ENCODE measurements around the gene KCNT1.

KCNT1 gene

DNA sequence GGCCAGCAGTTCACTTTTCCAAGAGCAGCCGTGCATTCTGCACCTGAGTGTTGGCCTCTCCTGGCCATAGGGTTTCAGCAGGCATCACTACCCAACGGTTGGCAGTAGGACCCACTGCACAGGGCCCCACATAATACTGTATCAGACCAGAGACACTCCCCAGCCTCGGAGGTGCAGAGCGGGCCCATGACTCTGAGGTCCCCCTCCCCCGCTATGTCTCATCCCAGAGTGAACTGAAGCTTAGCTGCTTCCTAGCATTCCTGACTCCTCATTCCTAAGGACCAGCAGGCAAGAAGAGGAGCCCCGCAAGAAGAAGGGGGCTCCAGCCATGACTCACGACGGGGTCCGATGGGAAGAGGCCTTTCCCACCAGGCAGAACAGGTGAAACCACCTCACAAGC lies 138.1 kb downstream of the KCNT1 start:
- no peak for DNase-seq (ENCODE audit: low spot score)
- in situ Hi-C loops (cut with MboI; ENCODE audit: low sequenced_read_pairs, unreplicated experiment): no loop called here
- TF ChIP-seq, protein P1, sequence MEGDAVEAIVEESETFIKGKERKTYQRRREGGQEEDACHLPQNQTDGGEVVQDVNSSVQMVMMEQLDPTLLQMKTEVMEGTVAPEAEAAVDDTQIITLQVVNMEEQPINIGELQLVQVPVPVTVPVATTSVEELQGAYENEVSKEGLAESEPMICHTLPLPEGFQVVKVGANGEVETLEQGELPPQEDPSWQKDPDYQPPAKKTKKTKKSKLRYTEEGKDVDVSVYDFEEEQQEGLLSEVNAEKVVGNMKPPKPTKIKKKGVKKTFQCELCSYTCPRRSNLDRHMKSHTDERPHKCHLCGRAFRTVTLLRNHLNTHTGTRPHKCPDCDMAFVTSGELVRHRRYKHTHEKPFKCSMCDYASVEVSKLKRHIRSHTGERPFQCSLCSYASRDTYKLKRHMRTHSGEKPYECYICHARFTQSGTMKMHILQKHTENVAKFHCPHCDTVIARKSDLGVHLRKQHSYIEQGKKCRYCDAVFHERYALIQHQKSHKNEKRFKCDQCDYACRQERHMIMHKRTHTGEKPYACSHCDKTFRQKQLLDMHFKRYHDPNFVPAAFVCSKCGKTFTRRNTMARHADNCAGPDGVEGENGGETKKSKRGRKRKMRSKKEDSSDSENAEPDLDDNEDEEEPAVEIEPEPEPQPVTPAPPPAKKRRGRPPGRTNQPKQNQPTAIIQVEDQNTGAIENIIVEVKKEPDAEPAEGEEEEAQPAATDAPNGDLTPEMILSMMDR (IDR thresholded peaks at IDR 0.05; ENCODE audit: borderline replicate concordance, control extremely low read depth, extremely low read depth, insufficient read depth, missing control alignments): no peak

DNA sequence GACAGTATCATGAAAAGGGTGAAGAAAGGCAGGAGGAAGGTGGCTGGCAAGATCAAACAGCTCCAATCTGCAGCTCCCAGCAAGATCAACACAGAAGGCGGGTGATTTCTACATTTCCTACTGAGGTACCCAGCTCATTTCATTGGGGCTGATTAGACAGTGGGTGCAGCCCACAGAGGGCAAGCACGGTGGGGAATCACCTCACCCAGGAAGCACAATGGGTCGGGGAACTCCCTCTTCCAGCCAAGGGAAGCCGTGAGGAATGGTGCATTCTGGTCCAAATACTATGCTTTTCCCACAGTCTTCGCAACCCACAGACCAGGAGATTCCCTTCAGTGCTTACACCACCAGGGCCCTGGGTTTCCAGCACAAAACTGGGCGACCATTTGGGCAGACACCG lies 138.6 kb downstream of the KCNT1 start:
- DNase-seq (ENCODE audit: low spot score): no peak
- TF ChIP-seq, protein P1 (IDR thresholded peaks at IDR 0.05; ENCODE audit: borderline replicate concordance, control extremely low read depth, extremely low read depth, insufficient read depth, missing control alignments): no peak
- in situ Hi-C loops (cut with MboI; ENCODE audit: low sequenced_read_pairs, unreplicated experiment): no loop called here

All from GM13976 (cell line).